OCI-LY7 (cell line): ENCODE measurements around the gene SPECC1.
"Not testable (repeated sequence)": the region's sequence is repeated elsewhere in the genome, so short reads cannot be mapped to it uniquely, and the experiment has no call there.

Experiments
- CTCF ChIP-seq: fragments of 200-600 bp; sonication (generic); conservative IDR thresholded peaks from 2 replicates; pipeline ENCODE4 v1.5.1; 2014; ENCODE audit warnings: mild to moderate bottlenecking, antibody characterized with exemption, low read length, moderate library complexity, mixed read lengths
- EZH2phosphoT487 ChIP-seq: fragments of 200-600 bp; sonication (generic); IDR thresholded peaks from 2 replicates; pipeline ENCODE4 v1.6.1; 2018; ENCODE audit warnings: low read depth, borderline replicate concordance, mild to moderate bottlenecking, mixed run types, antibody characterized with exemption, low read length, moderate library complexity, mixed read lengths

GRCh38 chr17:20037286-20037685, 28.1 kb downstream of the SPECC1 start:
- not testable (repeated sequence) for TF ChIP-seq CTCF, EZH2phosphoT487
